ENCODE data around the gene CAV3.
"Not testable (repeated sequence)": the region's sequence is repeated elsewhere in the genome, so short reads cannot be mapped to it uniquely, and the experiment has no call there.

The CAV3 gene

DNA sequence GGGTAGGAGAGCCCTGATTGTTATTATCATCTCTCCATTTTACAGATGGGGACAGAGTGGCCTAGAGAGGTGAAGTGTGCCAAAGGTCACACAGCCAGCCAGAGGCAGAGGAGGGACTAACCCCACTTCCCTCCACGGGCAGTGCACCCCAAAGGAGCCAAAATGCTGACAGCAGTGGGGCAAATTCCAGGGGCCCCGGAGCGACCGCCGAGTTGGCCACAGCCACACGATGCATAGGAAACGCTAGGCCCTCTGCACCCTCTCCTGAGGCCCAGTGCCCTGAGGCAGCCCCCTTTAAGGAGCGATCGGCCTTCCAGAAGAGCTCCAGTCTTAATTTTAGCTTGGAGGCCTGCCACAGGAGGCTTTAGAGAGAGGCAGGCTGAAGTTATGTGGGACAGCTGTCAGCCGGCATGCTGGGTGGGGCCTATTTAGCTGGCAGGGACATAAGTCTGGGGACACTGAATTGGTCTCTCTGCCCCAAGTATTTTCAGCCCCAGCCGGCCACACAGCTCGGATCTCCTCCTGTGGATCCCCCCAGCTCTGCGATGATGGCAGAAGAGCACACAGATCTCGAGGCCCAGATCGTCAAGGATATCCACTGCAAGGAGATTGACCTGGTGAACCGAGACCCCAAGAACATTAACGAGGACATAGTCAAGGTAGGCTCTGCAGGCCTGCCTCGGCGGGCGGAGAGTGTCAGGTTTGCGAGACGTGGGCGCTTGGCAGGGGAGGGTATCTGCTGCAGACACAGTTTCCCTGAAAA lies at the start of gene CAV3:
Gene CAV3, plus strand, starts transcription at position 471 of the 763 bp plus-strand sequence. Its CDS starts 75 bp downstream, at position 546.
- DNase-seq (ENCODE audit: low read depth) = no peak

DNA sequence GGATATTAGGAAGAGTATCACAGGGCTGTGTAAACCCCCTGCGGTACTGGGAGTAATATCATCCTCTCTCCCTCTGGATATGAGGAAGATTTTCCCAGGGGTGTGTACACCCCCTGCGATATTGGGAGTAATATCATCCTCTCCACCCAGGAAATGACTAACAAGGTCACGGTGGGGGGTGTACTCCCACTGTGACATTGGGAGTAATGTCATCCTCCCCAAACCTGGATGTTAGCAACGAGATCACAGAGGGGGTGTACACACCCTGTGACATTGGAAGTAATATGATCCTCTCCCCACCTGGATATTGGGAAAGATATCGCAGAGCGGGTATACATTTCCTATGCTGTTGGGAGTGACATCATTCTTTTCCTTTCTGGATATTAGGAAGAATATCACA lies 48.6 kb upstream of the CAV3 start:
- not testable (repeated sequence) for DNase-seq (ENCODE audit: low read depth)

DNA sequence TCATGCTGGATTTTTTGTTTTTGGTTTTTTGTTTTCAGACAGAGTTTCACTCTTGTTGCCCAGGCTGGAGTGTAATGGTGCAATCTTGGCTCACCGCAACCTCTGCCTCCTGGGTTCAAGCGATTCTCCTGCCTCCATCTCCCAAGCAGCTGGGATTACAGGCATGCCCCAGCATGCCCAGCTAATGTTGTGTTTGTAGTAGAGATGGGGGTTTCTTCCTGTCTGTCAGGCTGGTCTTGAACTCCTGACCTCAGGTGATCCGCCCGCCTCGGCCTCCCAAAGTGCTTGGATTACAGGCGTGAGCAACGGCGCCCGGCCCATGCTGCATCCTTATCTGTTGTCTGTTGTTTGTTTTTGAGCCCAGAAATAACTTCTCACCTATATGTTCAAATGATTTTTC lies 42.3 kb upstream of the CAV3 start:
- not testable (repeated sequence) for DNase-seq (ENCODE audit: low read depth)

DNA sequence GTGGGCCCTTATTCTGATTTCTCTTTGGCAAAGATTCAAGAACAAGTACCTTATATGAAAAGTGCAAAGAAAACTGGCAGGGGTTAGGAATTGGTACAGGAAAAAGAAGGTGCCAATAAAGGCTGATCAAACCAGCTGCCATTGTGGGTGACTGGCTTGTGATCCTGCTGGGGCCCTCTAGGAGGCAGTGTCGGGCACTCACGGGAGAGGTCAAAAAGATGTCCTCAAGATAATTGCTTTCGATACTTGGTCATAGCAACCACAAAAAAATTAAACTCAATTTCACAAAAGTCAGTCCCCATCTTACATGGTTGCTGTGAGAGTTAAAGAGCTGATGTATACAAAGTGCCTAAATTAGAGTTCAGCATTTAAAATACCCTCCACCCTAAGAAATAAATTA lies 31.0 kb upstream of the CAV3 start:
- DNase-seq (ENCODE audit: low read depth) = no peak

DNA sequence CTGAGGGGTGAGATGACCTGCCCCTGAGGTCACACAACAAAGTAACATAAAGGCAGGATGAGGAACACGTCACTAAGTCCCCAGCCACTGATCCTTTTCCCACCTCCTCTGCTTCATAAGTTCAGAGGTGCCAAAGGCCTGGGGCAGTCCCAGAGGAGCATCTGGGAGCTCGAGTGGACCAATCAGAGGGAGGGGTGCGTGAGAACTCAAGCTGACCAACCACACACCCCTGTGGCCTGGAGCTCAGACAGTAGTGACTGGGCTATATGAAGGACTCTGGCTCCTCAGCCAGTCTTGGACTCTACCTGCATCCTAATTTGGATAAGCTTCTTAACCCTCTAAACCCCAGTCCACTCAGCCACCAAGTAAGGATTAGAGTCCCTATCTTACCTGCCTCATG lies 28.0 kb upstream of the CAV3 start:
- no peak for DNase-seq (ENCODE audit: low read depth)

GRCh38 chr3:8709287-8709686 lies 24.3 kb upstream of the CAV3 start:
- DNase-seq (ENCODE audit: low read depth) = no peak

- DNase-seq (ENCODE audit: low read depth) = no peak
These were observed 23.6 kb upstream of the CAV3 start for GRCh38 chr3:8709801-8710507.

DNA sequence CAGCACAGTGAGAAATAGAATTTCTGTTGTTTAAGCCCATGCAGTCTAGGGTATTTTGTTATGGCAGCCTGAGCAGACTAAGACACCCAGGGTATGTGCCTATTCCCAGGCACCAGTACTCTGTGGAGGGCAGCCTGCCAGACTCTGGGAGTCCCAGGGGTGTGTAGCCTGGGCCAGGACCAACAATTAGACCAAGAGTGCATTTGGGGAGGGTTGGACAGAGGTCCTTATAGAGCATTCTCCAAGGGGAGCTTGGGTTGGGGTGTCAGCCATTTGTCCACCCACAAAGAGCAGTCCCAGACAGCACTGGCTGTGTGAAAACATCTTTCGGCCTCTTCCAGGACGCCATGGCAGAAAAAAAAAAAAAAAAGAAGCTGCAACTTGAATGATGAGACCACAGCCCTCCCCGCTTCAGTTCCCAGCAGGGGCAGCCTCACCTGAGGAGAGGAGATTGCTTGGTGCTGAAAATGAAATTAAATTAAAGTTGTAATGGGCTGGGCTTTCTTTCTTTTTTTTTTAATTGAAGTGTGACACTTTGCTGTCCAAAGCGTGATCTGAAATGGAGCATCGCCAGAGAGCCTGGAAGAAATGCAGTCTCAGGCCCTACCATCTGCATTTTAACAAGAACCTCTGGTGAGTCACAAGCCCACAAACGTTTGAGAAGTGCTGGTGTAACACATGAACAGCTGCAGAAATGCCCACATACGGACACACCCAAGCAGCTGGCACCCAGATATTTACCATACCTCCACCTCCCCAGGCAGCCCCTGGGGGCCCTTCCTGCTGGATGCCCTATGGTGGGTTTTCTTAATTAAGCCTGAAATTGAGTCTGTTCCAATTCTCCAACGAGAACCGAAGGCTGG lies 21.3 kb upstream of the CAV3 start:
- DNase-seq (ENCODE audit: low read depth) = no peak

DNA sequence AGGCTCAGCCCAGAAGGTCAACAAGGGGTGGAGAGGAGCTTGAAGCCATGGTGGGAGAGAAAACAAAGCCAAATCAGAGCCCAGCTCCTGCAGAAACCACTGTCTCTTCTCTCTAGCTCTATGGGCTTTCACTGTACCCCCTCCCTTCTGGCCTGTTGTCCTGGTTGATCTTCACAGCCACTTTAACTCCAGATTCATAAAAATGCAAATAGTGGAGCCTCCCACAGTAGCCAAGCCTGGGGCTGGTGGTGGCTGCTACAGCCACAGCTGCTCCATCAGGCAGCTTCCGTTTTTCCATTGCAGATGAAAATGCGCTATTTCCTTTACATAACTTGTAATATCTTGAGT lies 20.7 kb upstream of the CAV3 start:
- DNase-seq (ENCODE audit: low read depth) = no peak

GRCh38 chr3:8713901-8714759 lies 19.5 kb upstream of the CAV3 start:
- no peak for DNase-seq (ENCODE audit: low read depth)

DNA sequence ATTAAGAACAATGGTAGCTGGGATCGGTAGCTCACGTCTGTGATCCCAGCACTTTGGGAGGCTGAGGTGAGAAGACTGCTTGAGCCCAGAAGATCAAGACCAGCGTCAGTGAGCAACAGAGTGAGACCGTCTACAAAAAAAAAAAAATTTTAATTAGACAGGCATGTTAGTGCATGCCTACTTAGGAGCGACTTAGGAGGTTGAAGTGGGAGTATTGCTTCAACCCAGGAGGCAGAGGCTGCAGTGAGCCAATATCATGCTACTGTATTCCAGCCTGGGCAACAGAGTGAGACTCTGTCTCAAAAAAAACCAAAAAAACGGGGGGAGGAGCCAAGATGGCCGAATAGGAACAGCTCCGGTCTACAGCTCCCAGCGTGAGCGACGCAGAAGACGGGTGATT lies 17.8 kb upstream of the CAV3 start:
- DNase-seq (ENCODE audit: low read depth) = not testable (repeated sequence)

GRCh38 chr3:8722808-8723207 lies 10.8 kb upstream of the CAV3 start:
- no peak for DNase-seq (ENCODE audit: low read depth)

DNA sequence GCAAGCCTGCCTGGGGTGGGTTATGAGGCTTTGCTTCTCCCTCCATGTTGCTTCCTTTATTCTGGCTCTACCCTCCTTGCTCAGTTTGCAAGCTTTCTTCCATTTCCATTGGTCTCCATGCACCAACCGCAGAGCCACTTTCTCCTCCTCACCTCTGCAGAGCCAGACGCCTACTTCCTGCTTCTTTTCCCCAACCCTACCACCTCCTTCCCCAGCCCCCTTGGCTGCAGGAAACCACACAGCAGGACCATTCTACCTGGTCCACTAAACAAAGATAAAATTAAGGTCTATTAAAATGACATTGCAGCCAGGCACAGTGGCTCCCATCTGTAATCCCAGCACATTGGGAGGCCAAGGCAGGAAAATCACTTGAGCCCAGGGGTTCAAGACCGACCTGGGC lies 10.0 kb upstream of the CAV3 start:
- no peak for DNase-seq (ENCODE audit: low read depth)

- DNase-seq (ENCODE audit: low read depth) = no peak
These were observed 9.4 kb upstream of the CAV3 start for GRCh38 chr3:8724108-8724752.

- no peak for DNase-seq (ENCODE audit: low read depth)
These were observed 5.7 kb upstream of the CAV3 start for GRCh38 chr3:8727605-8728512.

GRCh38 chr3:8729479-8729878 lies 4.1 kb upstream of the CAV3 start:
- no peak for DNase-seq (ENCODE audit: low read depth)

DNA sequence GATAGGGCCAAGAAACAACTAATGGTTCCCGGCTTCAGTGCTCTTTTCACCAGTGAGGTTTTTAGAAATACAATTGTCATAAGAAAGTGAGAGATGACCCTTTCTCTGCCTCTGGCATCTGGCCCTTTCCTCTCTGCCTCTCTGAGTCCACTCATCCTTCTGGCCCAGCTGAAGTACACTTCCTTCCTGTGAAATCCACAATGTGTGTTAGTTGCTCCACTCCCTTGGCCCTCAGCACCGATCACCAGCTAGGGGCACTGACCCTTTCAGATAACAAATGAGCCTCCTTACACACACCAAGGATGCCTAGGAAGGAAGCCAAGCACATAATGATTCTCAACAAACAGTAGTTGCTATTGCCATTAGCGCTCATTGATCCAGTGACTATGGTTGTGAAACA lies 2.9 kb upstream of the CAV3 start:
- no peak for DNase-seq (ENCODE audit: low read depth)

DNA sequence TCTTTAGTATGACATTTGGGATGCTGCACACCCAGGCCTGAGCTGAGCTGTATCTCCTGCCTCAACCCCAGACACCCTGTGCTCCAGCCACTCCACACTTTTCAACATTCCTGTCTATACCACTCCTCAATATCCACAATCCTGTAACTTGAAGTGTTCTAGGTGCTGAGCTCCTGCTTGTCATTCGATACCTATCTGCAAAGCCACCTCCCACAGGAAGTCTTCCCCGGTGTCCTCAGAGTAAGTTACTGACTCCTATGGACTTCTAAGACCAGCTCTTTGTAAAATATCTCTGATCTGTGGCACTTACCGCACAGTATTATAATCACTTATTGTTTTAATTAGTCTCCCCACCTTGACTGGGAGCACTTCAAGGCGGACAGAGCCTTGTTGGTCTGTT lies 1.2 kb upstream of the CAV3 start:
- DNase-seq (ENCODE audit: low read depth) = no peak

DNA sequence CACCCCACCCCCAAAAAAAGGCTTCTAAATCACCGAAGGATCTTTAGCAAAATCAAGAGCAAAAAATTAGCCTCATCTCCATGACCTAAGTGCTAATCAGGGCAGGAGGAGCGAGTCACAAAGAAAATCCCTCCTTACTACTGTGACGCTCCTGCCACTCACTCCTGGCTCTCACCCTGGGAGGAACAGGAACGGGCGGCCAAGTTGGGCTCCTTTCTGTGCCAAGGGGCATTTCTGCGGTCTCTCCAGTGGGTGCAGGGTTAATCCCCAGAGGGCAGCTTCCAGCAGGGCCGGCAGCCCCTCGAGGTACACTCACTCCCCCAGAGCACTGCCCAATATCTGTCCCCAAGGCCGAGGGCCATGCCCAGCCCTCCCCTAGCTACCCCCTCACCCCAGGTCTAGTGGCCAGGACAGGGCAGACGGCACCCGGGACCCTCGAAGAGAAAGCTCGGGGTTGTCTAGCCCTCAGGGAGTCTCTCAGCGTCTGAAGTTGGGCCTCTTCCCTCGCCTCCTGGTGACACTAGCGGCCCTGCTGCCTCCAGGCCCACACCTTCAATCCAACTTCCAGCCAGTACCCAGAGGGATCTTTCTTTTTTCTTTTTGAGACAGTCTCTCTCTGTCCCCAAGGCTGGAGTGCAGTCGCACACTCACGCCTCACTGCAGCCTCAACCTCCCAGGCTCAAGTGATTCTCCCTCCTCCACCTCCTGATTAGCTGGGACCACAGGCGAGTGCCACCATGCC lies 706 bp downstream of the CAV3 start:
- no peak for DNase-seq (ENCODE audit: low read depth)

DNA sequence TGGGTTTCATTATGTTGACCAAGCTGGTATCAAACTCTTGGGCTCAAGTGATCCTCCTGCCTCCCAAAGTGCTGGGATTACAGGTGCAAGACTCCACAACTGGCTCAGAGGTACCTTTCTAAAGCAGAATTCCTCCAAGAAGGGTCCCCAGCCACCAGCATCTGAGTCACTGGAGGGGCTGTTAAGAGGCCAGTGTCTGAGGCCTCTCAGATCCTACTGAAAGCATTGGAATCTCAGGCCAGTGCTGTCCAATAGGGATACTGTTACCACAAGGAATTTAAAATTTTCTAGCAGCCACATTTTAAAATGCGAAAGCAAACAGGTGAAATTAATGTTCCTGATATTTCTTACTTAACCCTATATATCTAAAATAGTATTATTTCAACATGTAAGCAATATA lies 1.3 kb downstream of the CAV3 start:
- DNase-seq (ENCODE audit: low read depth) = no peak

All from activated T-cell treated with anti-CD3 and anti-CD28 coated beads for 48 hours (primary cell).